ENCODE results near the gene LATS2.

Gene LATS2

GRCh38 chr13:21061029-21061763, at the start of gene LATS2:
Gene LATS2, minus strand, starts transcription at chr13:21061586. Its CDS starts 15,560 bp downstream, at chr13:21046026.
- DNase-seq: no peak

GRCh38 chr13:21109168-21109567, 47.8 kb upstream of the LATS2 start:
- DNase-seq: no peak

GRCh38 chr13:21106089-21106488, 44.7 kb upstream of the LATS2 start:
- no peak for DNase-seq

GRCh38 chr13:21104199-21105019, 43.0 kb upstream of the LATS2 start:
- no peak for DNase-seq

- no peak for DNase-seq
These were observed 40.6 kb upstream of the LATS2 start for GRCh38 chr13:21101865-21102576.

GRCh38 chr13:21100994-21101757, 39.8 kb upstream of the LATS2 start:
- DNase-seq: no peak

- no peak for DNase-seq
These were observed 38.8 kb upstream of the LATS2 start for GRCh38 chr13:21100211-21100610.

- DNase-seq: no peak
These were observed 33.9 kb upstream of the LATS2 start for GRCh38 chr13:21095311-21095710.

GRCh38 chr13:21089830-21090229, 28.4 kb upstream of the LATS2 start:
- no peak for DNase-seq

GRCh38 chr13:21088534-21088933, 27.1 kb upstream of the LATS2 start:
- DNase-seq: no peak

- DNase-seq: no peak
These were observed 25.5 kb upstream of the LATS2 start for GRCh38 chr13:21086929-21087328.

- no peak for DNase-seq
These were observed 20.5 kb upstream of the LATS2 start for GRCh38 chr13:21081926-21082325.

GRCh38 chr13:21080593-21080891, 19.2 kb upstream of the LATS2 start:
- DNase-seq: no peak

- no peak for DNase-seq
These were observed 18.6 kb upstream of the LATS2 start for GRCh38 chr13:21079761-21080592.

- no peak for DNase-seq
These were observed 17.8 kb upstream of the LATS2 start for GRCh38 chr13:21079221-21079620.

GRCh38 chr13:21078501-21078900, 17.1 kb upstream of the LATS2 start:
- DNase-seq: no peak

GRCh38 chr13:21077788-21078353, 16.5 kb upstream of the LATS2 start:
- DNase-seq: no peak

- DNase-seq: no peak
These were observed 15.8 kb upstream of the LATS2 start for GRCh38 chr13:21077076-21077787.

GRCh38 chr13:21076253-21076652, 14.9 kb upstream of the LATS2 start:
- no peak for DNase-seq

GRCh38 chr13:21075379-21076249, 14.2 kb upstream of the LATS2 start:
- DNase-seq: no peak

Measured in NCI-H2081 treated with DMSO at 0.1 percent for 48 hours (cell line).